GM18861 (cell line): Measurements from ENCODE around the gene SLC22A2.
A peak's percentile ranks its signal among the peaks of the same experiment; 100 is the strongest.
"Not testable (repeated sequence)": the region's sequence is repeated elsewhere in the genome, so short reads cannot be mapped to it uniquely, and the experiment has no call there.

Experiments used
- ATAC-seq: cut with Tn5 transposase; IDR thresholded peaks from one replicate; pipeline ENCODE4 v1.9.1; 2021; ENCODE audit not compliant: unreplicated experiment

Gene SLC22A2

GRCh38 chr6:160252073-160252813 lies 6.4 kb downstream of the SLC22A2 start:
- ATAC-seq = no peak

DNA sequence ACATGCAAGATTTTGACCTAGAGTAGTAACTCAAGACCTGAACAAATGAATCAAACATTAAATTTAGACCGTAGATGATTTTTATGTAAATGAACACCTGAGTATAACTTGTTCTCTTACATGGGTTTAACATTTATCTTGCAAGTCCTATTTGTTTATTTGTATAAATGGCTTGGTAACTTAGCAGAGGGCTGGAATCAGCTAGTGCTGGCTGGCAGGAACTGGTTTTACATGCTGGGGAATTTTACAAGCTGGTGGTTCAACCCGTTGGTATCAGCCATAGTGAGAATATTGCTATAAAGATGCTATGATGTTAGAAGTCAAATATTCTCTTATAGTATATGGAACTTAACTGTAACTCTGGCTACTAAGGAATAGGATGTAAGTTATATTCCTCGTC lies 8.9 kb downstream of the SLC22A2 start:
- ATAC-seq = no peak

DNA sequence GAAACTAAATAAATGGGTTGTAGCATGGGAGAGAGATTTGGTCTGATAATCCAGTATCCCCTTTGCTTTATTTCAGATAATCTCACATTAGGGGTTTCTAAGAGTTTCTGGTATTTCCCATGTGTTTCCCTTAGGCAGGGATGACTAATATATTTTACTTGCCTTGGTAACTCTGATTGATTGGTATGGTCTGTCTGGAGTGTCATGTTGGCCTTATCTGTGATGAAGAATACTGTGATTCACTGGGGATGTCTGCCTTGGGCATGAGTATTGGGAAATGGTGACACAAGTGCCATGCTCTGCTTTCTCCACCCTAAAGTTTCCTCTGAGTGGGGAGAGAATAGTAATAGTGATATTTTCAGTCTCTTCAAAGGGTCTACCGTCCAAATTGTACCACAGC lies 10.1 kb downstream of the SLC22A2 start:
- no peak for ATAC-seq

- no peak for ATAC-seq
Observed at GRCh38 chr6:160247457-160247883, 11.2 kb downstream of the SLC22A2 start.

GRCh38 chr6:160240691-160241084 lies 17.9 kb downstream of the SLC22A2 start:
- ATAC-seq = no peak

GRCh38 chr6:160239929-160240690 lies 18.5 kb downstream of the SLC22A2 start:
- ATAC-seq = no peak

DNA sequence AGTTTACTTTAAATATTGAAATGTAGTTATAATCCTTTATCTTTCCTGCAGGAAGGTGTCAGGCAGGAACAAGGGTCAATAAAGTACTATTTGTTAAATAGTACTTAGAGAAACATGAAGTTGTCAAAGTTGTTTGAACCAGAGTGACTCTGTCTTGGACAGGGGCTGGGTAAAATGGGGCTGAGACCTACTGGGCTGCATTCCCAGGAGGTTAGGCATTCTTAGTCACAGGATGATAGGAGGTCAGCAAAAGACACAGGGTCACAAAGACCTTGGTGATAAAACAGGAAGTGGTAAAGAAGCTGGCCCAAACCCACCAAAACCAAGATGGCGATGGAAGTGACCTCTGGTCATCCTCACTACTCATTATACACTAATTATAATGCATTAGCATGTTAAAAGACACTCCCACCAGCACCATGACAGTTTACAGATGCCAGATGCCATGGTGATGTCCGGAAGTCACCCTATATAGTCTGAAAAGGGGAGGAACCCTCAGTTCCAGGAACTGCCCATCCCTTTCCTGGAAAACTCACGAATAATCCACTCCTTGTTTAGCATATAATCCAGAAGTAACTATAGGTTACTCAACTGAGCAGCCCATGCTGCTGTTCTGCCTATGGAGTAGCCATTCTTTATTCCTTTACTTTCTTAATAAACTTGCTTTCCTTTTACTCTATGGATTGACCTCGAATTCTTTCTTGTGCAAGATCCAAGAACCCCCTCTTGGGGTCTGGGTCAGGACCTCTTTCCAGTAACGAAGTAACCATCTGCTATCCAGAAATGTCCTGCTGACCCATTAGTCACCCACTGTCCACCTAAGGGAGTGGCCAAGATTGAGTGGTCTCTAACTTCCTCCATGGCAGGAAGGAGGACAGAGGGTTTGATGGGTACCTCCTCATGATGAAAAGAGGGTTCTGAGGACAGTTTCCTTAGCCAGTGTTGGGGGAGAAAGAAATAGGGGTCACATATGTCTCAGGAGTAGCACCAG lies 19.6 kb downstream of the SLC22A2 start:
- no peak for ATAC-seq

GRCh38 chr6:160238278-160238711 lies 20.3 kb downstream of the SLC22A2 start:
- no peak for ATAC-seq

DNA sequence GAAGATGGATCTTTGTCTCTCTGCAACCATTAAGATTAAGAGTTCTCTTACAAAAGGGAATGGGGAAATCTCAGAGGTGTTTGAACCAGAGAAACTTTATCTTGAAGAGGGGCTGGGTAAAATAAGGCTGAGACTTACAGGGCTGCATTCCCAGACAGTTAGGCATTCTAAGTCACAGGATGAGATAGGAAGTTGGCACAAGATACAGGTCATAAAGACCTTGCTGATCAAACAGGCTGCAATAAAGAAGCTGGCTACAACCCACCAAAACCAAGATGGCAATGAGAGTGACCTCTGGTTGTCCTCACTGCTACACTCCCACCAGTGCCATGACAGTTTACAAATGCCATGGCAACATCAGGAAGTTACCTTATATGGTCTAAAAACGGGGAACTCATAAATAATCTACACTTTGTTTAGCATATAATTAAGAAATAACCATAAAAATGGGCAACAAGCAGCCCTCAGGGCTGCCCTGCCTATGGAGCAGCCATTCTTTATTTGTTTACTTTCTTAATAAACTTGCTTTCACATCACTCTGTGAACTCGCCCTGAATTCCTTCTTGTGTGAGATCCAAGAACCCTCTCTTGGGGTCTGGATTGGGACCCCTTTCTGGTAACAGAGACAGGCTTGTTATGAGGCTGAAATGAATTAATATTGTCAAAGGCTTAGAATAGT lies 20.9 kb downstream of the SLC22A2 start:
- not testable (repeated sequence) for ATAC-seq

- ATAC-seq = not testable (repeated sequence)
Observed at GRCh38 chr6:160236235-160236872, 22.3 kb downstream of the SLC22A2 start.

DNA sequence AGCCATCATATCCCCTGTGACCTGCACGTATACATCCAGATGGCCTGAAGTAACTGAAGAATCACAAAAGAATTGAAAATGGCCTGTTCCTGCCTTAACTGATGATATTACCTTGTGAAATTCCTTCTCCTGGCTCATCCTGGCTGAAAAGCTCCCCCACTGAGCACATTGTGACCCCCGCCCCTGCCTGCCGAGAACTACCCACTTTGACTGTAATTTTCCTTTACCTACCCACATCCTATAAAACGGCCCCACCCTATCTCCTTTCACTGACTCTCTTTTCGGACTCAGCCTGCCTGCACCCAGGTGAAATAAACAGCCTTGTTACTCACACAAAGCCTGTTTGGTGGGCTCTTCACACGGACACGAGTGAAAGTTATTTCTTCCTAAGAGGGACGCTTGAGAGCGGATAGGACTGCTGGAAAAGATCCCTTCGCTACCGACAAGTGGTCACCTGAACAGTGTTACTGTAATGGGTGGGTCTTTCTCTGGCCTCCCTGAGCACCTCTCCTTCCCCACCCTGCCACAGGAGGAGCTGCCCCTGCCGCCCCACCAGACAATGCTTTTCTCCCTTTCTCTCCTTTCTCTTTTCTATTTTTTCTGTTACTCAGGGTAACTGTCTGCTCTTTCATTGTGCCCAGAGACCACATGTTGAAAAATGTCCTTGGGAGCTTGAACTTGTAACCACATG lies 24.5 kb downstream of the SLC22A2 start:
- not testable (repeated sequence) for ATAC-seq

- no peak for ATAC-seq
Observed at GRCh38 chr6:160227769-160228161, 30.9 kb downstream of the SLC22A2 start.

DNA sequence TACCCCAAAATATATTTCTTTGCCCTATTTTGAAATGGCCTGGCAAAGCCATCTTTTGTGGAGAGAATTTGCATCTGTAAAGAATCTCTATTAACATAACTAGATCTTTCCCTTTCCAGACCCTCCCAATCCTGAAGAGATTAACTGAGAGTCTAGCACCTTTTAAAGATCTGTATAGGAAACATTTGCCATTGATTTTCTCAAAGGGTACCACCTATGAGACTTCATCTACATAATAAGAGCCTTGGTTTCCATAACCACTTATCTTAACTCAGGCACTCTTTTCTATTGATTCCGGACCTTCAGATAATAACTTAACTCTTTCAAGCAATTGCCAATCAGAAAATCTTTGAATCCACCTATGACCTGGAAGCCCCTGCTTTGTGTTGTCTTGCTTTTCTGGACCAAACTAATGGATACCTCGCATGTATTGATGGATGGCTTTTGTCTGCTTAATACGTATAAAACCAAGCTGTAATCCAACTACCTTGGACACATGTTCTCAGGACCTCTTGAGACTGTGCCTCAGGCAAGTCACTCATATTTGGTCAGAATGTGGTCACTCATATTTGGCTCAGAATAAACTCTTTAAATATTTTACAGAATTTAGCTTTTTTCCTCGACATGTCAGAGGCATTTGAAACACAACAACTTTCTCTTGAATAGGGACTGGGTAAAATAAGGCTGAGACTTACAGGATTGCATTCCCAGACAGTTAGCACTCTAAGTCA lies 31.4 kb downstream of the SLC22A2 start:
- no peak for ATAC-seq

GRCh38 chr6:160226118-160226591 lies 32.5 kb downstream of the SLC22A2 start:
- no peak for ATAC-seq

GRCh38 chr6:160224639-160225237 lies 33.9 kb downstream of the SLC22A2 start:
- no peak for ATAC-seq

DNA sequence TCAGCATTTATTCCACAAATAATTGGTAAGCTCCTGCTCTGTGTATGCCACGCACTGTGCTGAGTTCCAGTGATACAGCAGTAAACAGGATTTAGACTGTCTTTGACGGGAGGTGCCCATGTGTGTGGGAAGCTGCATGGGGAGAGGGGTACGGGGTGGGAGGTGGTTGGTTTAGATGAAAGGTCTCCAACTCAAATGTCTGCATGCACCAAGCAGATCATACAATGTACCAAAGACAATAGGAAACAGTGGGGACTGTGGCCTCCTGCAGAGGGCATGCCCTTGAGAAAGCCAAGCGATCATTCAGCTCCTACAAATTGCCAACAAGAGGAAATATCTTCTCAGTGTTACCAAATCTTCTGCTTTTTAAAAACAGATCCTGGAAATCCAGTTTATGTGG lies 36.1 kb downstream of the SLC22A2 start:
- ATAC-seq = no peak

- ATAC-seq = no peak
Observed at GRCh38 chr6:160221918-160222317, 36.7 kb downstream of the SLC22A2 start.

DNA sequence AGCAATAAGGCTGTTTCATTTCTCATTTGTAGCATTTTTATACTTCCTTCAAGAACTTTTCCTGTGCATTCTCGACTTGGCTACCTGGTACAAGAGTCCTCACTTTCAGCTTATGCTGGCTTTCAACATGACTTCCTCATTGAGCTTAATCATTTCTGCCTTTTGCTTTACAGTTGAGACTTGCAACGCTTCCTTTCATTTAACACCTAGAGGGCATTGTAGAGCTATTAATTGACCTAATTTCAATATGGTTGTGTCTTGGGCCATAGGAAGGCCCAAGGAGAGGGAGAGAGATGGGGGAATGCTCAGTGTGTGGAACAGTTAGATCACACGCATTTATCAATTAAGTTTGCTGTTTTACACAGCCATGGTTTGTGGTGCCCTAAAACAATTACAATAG lies 37.2 kb downstream of the SLC22A2 start:
- peak; percentile 84 for ATAC-seq
